GM19238 (cell line): ENCODE measurements around the gene MFSD2A.
"Not testable (repeated sequence)": the region's sequence is repeated elsewhere in the genome, so short reads cannot be mapped to it uniquely, and the experiment has no call there.

Source experiments
- DNase-seq: peaks from one replicate; pipeline ENCODE4 v3.0.0; 2011; ENCODE audit warnings: low spot score; ENCODE audit not compliant: insufficient read length

The MFSD2A gene

GRCh38 chr1:39965044-39965443 lies 10.1 kb downstream of the MFSD2A start:
- DNase-seq = no peak

GRCh38 chr1:39969048-39969447 lies 14.1 kb downstream of the MFSD2A start:
- no peak for DNase-seq

- no peak for DNase-seq
Observed at GRCh38 chr1:39969531-39970270, 14.8 kb downstream of the MFSD2A start.

GRCh38 chr1:39970274-39970673 lies 15.3 kb downstream of the MFSD2A start:
- no peak for DNase-seq

- no peak for DNase-seq
Observed at GRCh38 chr1:39971138-39971537, 16.2 kb downstream of the MFSD2A start.

GRCh38 chr1:39973503-39974135 lies 18.7 kb downstream of the MFSD2A start:
- DNase-seq = peak; percentile 74

- no peak for DNase-seq
Observed at GRCh38 chr1:39976732-39977131, 21.8 kb downstream of the MFSD2A start.

- no peak for DNase-seq
Observed at GRCh38 chr1:39977202-39977601, 22.3 kb downstream of the MFSD2A start.

- DNase-seq = no peak
Observed at GRCh38 chr1:39979654-39980053, 24.7 kb downstream of the MFSD2A start.

GRCh38 chr1:39980555-39981313 lies 25.8 kb downstream of the MFSD2A start:
- no peak for DNase-seq

- DNase-seq = no peak
Observed at GRCh38 chr1:39981385-39981784, 26.4 kb downstream of the MFSD2A start.

- no peak for DNase-seq
Observed at GRCh38 chr1:39981945-39982344, 27.0 kb downstream of the MFSD2A start.

GRCh38 chr1:39984480-39984879 lies 29.5 kb downstream of the MFSD2A start:
- not testable (repeated sequence) for DNase-seq

- no peak for DNase-seq
Observed at GRCh38 chr1:39984951-39985350, 30.0 kb downstream of the MFSD2A start.

- DNase-seq = no peak
Observed at GRCh38 chr1:39987869-39988268, 32.9 kb downstream of the MFSD2A start.

GRCh38 chr1:39988618-39989343 lies 33.8 kb downstream of the MFSD2A start:
- DNase-seq = no peak

GRCh38 chr1:39990428-39990827 lies 35.5 kb downstream of the MFSD2A start:
- no peak for DNase-seq

GRCh38 chr1:39992234-39992633 lies 37.3 kb downstream of the MFSD2A start:
- no peak for DNase-seq

GRCh38 chr1:39992888-39993287 lies 37.9 kb downstream of the MFSD2A start:
- DNase-seq = no peak

- DNase-seq = peak; percentile 68
Observed at GRCh38 chr1:39995973-39996393, 41.0 kb downstream of the MFSD2A start.

- DNase-seq = no peak
Observed at GRCh38 chr1:39996396-39997004, 41.6 kb downstream of the MFSD2A start.
